GM18867 (cell line): ENCODE data around the gene AKT3.
"Not testable (repeated sequence)": the region's sequence is repeated elsewhere in the genome, so short reads cannot be mapped to it uniquely, and the experiment has no call there.

Experiments used
- ATAC-seq: cut with Tn5 transposase; IDR thresholded peaks from one replicate; pipeline ENCODE4 v1.9.1; 2021; ENCODE audit warnings: mild to moderate bottlenecking, moderate library complexity; ENCODE audit not compliant: unreplicated experiment

AKT3 gene

DNA sequence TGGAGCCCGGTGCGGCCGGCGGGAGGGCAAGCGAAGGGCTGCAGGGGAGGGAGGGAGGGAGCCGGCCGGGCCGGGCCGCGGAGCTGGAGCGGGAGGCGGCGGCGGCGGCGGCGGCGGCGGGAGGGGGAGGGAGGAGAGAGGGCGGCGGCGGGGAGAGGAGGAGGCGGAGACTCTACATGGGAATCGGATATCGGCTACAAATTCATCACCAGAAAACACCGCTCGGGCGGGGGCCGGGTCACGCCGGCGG lies at the start of gene AKT3:
Gene AKT3 (minus strand): TSS at position 42 of the 250 bp plus-strand sequence. CDS start 7,073 bp downstream, outside the sequence.
- ATAC-seq = peak; percentile 60

DNA sequence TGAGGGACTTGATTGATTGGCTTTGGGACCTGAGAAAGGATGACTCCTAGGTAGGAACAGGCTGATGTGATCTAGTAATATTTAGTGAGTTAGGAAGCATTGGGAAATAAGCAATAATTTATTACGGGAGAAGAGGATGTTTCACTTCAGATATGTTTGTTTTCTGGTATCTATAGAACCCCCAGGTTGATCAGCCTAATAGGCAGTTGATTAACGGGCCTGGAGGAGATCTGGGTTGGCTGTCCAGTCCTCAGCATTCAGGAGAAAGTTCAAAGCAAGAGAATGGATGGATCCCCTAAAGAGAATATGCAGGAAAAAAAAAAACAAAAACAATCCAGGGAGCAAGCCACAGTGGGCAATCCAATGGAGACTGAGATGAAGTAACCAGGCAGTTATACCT lies 48.2 kb upstream of the AKT3 start:
- ATAC-seq = no peak

DNA sequence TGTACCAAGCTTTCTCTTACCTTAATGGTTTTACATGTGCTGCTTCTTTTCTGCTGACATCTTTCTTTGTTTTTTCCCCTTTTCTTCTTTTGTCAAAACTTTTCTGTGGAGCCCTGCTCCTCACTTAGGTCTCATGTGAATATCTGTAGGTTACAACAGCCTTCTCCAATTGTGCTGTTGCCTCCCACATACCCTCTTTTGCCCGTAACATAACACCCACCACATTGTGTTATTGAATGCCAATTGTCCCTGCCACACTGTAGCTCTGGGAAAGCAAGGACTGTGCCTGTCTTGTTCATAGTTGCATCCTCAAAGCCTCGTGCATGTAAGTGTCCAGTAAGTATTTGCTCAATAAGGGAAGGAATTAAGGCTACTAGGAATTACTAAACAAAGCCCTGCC lies 46.3 kb upstream of the AKT3 start:
- ATAC-seq = no peak

DNA sequence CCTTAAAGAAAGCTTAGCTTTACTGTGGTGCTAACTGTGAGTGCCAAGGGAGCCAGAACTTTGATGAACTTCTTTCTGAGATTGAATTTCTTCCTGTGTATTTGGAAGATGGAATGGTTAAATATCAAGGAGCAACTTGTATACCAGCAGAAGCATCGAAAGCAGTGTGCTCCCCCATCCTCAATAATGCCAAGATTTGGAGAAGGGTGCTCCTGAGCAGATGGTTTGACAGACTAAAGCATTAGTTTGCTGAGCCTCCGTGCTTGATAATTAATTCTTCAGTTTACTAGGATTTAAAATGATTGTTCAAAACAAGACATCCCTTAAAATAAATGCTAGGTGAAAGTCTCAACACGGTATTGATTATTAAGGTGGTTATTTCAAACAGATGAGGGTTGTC lies 42.4 kb upstream of the AKT3 start:
- no peak for ATAC-seq

DNA sequence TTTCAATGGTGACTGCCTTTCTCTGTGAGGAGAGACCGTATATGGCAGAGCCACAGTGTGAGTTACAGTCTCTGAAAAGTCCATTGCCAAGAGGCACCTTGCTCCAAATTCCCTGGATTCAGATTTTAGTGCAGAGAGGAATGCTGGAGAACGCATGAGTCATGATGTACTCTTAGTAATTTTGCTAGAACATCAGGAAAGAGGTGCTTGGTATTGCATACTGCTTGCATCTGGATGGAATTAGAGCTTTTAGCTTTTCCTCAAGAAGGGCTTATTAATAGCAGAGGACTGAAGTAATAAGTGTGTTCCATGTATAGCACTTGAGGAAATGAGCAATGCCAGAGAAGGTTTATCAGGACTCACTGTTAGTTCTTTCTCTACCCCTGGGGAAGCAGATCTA lies 40.5 kb upstream of the AKT3 start:
- ATAC-seq = no peak

DNA sequence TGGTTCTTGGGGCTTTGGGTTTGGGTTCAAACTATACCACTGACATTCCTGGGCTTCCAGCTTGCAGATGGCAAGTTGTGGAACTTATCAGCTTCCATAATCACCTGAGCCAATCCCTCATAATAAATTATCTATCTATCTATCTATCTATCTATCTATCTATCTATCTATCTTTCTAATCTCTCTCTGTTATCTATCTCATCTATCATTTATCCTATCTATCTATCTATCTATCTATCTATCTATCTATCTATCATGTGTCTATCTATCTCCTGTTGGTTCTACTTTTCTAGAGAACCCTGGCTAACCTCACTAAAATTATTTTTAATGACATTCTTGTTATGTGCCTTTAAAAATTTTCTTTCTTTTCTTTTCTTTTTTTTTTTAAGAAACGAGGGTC lies 35.8 kb upstream of the AKT3 start:
- no peak for ATAC-seq

DNA sequence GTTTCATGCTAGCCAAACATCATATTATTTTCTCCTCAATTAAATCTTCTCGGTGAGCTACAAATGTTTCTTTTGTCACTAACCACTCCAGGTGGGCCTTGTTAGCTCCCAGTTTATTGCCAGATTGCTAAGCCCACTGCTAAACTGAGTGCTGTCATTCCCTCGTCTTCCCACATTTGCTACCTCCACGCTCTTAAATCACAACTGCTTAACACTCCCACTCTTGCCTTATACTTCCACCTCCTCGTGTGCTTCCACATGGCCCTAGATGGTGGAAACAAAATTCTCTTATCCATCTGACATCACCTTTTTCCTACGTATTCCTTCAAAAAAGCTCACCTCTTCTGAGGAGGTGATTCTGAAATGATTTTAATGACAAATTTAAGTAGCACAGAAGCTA lies 34.6 kb upstream of the AKT3 start:
- ATAC-seq = no peak

DNA sequence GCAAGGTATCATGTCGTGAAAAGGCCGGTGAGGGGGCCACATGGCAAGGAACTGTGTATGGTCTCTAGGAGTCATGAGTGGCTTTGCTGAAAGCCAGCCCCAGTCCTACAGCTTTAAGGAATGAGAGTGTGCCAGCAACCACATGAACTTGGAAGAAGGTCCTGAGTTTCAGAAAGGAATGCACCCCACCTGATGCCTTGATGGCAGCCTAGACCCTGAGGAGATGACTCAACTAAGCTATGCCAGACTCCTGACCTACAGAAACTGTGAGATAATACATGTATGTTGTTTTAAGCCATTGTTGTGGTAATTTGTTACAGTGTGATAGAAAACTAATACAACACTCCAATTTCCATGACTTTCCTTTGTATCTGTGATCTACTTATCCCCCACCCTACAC lies 33.5 kb upstream of the AKT3 start:
- no peak for ATAC-seq

DNA sequence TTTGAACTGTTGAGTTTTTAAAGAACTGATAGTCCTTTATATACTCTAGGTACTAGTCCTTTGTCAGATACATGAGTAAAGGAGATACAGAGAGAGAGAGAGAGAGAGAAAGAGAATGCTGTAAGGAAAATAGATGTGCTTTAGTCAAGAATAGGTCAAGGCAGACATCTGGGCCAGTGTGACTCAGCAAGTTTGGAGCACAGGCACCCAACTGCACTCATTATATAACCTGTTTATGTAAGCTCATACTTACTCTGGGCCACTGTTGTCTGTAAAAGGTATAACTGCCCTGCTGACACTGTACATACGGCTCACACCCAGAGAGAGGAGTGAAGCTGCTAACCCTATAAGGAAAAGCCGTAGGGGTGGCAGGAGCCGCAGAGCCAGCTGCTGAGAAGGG lies 32.2 kb upstream of the AKT3 start:
- ATAC-seq = no peak

DNA sequence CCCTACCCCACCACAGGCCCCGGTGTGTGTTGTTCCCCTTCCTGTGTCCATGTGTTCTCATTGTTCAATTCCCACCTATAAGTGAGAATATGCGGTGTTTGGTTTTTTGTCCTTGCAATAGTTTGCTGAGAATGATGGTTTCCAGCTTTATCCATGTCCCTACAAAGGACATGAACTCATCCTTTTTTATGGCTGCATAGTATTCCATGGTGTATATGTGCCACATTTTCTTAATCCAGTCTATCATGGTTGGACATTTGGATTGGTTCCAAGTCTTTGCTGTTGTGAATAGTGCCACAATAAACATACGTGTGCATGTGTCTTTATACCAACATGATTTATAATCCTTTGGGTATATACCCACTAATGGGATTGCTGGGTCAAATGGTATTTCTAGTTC lies 27.0 kb upstream of the AKT3 start:
- not testable (repeated sequence) for ATAC-seq

DNA sequence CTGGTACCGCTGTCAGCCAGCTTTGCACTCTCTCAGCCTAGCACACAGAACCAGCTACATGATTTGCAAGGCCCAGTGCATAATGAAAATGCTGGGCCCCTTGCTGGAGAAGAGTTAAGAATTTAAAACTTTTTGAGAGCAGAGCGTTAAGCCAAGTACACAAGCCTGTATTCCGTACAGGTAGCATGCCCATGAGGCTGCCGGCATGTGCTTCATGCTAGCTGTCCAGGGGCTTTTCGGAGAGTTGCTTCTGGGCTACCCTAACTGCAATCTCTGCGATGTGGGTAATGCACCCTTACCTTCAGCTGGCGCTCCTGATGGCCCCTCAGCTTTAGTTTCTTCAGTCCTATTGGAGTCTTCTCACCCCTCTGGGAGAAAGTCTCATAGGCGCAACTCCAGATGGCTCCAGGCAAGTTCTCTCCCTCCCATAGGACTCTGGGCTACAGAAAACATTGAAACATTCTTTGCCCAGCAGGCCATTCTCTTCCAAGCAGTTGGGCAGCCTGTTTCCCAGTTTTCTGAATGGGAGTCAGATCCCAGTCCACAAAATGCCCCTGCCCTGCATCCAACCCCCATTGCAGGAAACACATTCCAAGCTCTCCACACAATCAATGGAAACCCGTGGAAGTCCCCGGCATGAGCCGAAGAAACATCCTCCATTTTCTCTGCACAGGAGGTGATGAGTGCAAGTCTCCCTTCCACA lies 5.7 kb upstream of the AKT3 start:
- no peak for ATAC-seq

DNA sequence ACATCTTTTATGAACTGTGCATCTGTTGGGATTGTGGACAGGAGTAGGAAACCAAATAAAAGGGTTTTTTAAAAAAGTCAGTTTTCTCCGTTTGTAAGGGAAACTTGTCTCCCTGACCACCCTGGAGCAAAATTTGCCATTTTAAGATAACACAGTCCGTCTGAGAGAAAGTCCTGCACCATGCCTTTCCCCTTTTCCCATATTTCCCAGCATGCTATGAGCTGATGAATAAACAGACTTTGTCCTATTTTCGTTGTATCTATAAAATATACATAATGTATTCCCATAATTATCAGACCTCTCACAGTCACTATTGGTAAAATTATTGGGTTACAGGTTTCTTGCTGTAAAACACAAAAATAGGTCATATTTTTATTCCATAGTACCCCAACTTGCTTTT lies 1.7 kb upstream of the AKT3 start:
- ATAC-seq = no peak

DNA sequence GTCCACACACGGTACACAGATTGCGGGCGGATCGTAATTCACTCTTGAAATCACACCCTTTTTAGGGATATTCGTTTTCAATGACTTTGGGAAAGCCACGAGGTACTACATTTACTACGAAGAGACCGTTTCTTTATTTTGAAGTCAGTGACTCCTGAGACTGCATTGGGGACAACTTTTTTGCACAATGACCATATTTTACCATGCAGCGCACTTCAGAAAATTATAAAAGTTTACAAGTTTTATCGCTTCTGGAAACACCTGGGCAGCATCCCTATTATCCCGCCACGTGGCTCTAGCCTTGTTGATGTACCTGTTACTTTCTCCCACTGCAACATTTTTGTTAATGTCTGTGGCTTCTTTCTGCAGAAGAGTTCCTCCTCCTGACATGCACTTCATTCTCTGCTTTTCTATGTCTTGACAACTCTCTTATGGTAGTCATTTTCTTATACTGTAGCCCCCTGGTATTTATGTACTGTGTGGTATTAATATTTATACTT lies 1.3 kb upstream of the AKT3 start:
- ATAC-seq = no peak

DNA sequence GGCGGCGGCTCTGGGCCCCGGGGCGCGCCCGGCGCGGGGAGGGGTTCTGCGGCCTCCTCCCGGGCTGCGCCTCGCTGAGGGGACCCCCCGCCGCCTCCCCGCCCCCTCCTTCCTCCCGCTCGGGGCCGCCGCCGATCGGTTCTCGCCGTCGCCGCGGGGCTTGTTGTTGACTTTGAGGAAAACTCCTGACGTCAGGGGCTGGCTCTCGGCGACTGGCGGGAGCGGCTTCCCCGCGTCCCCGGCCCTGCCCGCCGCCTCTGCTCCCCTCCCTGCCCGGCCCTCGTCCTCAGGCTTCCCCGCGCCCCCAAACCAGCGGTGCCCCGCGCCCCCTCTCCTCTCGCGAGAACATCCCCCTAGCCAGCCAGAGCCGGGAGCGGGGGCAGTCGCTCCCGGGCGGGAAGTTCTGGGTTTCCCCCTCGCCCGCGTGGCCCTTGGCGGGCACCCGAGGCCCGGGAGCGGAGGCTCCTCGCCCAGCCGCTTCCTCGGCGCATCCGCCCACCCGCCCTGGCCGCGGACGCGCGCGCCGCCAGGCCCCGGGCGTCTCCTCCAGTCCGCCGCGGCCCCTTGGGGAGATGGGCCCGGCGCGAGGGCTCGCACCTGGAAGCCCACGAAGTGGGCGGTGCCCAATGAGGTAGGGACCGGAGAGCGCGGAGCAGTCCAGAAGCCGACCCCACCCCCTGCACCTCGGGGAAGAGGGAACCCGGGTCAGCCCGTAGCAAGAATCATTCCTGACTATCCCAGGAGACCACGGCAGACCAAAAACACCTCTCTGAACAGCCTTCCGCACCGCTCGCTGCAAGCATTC lies 611 bp upstream of the AKT3 start:
- peak; percentile 42 for ATAC-seq

DNA sequence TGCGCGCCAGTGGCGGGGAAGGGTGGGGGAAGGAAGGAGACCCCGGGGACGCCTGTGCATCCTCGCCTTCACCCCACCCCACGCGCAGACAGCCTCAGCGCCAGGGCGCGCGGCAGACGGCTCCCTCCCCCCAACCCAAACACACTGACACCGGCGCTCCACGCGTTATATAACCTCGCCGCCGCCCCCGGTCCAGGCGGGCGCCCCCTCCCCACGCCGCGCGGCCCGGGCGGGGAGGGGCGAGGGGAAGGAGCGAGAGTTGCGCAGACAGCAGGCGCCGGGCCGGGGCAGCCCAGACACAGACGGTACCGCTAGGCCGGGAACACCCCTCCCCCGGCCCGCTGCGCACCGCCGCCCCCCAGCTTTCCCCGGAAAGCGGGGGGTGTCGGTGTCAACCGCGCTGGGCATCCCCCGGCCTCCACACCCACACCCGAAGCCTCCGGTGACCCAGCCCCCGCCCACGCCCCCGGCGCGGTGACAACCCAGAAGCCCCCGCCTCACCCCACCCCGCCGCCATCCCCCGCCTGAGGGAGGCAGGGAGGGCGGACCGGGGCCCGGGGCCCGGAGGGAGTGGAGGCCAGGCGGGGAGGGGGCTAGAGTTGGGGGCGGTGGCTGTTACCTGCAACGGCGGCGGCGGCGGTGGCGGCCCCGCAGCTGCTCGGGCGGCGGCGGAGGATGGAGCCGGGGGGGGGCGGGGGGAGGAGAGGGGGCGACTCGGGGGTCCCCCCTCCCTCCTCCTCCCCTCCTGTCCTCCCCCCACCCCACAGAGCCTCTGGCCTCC lies 432 bp downstream of the AKT3 start:
- peak; percentile 23 for ATAC-seq

DNA sequence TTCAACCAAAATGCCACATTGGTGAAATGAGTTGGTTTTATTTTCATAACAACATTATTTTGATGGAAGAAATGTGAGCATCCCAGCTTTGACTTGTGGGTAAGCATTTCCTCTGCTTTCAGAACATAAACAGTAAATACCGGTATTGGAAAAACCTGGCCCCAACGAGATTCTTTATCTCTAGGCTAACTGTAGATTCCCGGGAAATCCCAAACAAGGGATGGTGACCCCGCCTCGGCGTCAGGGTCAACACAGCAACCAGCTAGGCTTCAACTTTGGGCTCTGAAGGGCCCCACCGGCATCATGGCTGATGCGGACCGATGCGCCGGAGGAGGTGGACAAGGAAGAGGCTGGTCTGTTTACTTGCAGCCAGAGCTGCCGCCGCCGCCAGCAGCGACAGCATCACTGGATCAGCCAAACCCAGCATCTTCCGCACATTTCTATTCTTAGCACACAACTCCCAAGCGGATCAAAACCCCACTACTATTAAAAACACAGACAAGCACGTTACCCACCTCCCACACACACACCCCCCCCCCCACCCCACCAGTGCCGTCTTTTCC lies 1.1 kb downstream of the AKT3 start:
- ATAC-seq = no peak

DNA sequence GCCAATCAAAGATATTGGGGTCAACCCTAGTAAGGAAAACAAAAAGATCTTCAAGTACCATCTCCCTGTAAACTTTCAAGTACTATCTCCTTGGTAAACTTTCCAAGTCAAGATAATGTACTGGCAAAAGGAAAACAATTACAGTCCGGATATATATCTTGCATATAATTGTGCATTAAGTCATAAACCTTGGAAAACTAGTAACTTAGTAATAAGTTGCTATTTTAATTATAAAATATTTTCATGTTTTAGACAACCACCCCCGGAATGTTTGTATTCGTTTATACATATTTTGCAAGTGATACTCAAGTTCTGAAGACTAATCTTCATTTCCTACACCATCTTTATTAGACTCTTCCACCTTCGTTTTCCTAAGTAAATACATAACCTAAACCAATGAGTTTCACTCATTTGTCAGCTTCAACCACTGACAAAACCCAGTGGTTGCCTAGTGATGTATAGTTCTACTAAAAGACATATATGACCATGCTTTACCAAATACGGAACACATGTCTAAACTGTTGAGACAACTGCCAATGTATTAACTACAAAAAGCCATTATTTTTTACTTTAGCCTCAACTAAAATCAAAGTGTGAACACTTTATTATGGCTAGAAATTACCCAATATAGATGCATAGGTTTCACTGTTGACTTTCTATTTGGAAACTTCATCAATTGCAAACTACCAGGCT lies 1.7 kb downstream of the AKT3 start:
- no peak for ATAC-seq

DNA sequence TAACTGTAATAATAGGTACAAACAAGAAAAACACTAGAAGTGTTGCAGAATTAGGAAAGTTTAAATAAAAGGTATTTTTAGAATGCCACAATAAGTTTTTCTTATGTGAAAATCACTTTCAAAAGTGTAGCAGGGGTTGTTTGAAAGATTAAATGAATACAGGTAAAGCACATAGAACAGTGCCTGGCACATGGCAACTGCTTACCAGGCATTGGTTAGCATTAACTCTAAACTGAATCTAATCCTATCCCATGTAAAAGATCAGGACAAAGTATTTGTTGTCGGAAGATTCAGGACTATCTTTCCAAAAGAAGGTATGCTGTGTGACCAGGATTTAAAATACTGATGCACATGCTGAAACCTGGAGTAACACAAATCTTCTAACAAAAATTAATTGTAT lies 3.3 kb downstream of the AKT3 start:
- no peak for ATAC-seq

DNA sequence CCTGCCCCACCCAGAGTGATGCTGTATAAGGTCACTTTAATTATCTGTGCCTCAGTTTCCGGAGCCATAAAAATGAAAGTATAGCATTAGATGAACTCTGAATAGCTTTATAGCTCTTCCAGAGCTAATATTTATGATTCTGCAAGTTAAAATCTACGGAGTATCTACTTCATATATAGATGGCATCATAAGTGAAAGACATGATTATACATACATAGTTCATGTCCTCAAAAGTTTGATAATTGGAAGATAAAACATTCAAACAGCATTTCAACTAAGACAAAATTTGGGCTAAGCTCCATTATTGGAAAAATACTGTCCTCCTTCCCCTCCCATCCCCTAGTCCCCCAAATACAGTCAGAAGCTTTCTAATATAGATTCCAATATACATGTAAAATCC lies 4.2 kb downstream of the AKT3 start:
- no peak for ATAC-seq

DNA sequence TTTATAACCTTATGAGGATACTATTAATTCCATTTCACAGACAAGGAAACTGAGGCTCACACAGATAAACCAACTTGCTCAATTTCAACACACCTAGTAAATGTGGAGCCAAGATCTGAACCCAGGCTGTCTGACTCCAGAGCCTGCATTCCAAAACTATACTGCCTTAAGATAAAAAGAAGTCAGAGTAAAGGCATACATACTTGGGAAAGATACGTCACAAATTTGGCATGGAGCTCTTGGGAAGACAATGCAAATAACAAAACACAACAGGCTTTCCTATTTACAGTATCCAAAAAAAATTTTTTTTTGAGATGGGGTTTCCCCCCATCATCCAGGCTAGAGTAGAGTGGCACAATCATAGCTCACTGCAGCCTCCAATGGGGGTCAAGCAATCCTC lies 5.9 kb downstream of the AKT3 start:
- ATAC-seq = no peak

DNA sequence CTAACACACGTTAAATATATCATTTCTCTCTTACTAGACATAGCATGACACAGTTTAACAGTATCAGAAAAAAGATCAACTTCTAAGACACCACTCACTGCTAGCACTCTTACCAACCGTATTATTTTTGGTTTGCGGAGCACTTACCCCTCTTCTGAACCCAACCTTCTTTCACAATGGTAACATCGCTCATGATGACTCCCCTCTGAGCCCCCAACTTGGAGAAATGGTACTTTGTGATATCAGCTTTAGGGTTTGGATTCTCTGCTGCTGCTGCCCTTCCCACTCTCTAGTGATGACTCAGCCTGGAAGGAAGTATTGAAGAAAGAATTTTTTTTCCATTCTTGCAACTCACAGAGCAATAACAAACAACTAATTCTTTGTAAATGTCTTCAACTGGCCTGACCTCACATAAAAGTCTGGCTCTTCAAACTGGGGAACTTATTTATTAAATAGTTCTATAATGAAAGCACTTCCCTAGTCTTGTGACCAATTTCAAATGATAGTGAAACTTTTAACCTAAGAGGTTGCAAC lies 7.0 kb downstream of the AKT3 start:
- no peak for ATAC-seq
